ENCODE results near the gene DYNLT5.
A peak's percentile ranks its signal among the peaks of the same experiment; 100 is the strongest.
"Not testable (repeated sequence)": the region's sequence is repeated elsewhere in the genome, so short reads cannot be mapped to it uniquely, and the experiment has no call there.

The DYNLT5 gene, protein sequence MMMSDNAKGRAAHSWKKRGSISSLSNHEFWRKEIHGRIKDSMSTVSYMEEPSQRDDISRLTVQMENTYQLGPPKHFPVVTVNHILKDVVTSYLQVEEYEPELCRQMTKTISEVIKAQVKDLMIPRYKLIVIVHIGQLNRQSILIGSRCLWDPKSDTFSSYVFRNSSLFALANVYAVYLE

GRCh38 chr1:66752000-66752592 lies at the start of gene DYNLT5:
Gene DYNLT5 (plus strand): TSS chr1:66752459. CDS start chr1:66754659, 2,200 bp downstream.
- DNase-seq = peak in 50 of 58 donors; percentile 1 to 77 (median 34)

GRCh38 chr1:66704177-66704875 lies 47.9 kb upstream of the DYNLT5 start:
- no peak for DNase-seq

- no peak for DNase-seq
Observed at GRCh38 chr1:66705110-66705509, 47.1 kb upstream of the DYNLT5 start.

GRCh38 chr1:66711420-66711819 lies 40.8 kb upstream of the DYNLT5 start:
- DNase-seq = no peak

DNA sequence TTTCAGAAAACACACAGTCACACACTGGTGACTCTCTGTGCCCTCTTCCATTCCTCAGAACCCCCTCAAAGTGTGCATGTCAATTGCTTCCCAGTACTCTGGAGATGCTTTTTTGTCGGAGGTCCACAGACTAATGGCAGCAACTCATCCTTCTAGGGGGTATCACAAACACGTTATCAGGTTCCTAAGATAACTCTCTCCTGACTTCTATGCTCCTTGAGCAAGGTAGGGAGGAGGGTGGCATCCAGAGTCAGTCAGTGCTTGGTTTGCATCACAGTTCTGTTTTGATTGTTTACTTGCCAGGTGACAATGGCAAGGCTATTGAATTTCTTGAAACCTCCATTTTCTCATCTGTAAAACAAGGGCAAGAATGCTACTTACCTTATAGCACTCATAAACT lies 39.4 kb upstream of the DYNLT5 start:
- no peak for DNase-seq

- DNase-seq = no peak
Observed at GRCh38 chr1:66723985-66724384, 28.3 kb upstream of the DYNLT5 start.

DNA sequence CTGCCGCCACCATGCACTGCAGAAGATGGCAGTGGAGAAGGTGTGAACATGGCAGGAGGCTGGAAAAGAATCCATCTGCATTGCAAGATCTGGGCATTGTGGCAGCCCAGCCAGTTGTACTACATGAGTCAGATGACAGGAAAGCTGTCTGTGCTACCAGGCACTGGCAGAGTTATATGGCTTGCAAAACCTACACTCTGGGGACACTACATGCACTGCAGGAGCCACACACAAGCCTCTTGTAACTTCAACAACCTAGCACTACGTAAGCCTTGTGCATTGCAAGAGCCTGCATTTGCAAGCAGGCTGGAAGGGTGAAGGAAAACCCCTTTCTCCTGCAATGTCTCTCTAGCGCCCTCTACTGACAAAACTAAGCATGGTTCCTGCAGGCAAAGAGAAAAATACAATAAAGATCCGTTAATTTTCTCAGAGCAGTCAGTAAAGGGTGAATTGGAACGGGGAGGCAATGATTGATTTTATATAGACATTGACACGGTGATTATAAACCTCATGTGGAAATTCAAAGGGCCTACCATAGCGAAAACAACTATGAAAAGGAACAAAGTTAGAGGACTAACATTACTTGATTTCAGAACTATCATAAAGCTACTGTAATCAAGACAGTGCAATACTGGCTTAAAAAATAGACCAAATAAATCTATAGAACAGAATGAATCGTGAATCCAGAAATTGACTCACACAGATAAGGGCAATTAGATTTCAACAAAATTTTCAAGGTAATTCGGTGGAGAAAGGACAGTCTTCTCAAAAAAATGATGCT lies 26.2 kb upstream of the DYNLT5 start:
- peak in 42 of 58 donors; percentile 1 to 72 (median 26) for DNase-seq

- DNase-seq = no peak
Observed at GRCh38 chr1:66728021-66728420, 24.2 kb upstream of the DYNLT5 start.

DNA sequence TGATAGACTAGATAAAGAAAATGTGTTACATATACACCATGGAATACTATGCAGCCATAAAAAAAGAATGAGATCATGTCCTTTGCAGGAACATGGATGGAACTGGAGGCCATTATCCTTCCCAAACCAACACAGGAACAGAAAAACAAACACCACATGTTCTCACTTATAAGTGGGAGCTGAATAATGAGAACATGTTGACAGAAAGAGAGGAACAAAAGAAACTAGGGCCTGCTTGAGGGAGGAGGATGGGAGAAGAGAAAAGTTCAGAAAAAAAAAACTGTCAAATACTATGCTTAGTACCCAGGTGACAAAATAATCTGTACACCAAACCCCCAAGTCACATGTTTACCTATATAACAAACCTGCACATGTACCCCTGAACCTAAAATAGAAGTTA lies 23.5 kb upstream of the DYNLT5 start:
- not testable (repeated sequence) for DNase-seq

DNA sequence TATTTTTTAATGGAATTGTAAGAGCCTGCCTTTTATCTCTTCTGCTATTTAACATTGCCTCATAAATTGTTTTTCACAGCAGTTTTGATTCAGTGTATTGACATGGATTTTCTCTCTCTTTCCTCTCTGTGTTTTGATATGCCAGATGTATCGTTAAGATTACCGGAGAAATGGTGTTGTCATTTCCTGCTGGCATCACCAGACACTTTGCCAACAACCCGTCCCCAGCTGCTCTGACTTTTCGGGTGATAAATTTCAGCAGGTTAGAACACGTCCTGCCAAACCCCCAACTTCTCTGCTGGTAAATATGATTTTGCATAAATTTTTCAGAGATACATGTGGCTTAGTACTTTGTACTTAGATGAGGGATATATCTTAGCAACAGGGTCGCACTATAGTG lies 23.1 kb upstream of the DYNLT5 start:
- no peak for DNase-seq

DNA sequence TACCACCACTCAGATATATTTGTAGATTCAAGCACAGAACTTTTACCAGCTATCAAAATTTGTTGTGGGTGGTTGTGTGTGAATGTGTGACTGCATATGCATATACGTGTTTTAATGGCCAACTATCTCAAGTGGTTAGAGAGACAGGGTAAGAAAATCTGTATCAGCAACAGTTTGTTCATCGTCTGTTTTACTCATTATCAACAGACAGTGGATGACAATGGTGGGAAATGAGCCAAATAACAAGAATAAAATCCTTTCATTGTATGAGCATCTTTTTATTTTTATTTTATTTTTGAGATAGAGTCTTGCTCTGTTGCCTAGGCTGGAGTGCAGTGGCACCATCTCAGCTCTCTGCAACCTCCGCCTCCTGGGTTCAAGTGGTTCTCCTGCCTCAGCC lies 22.7 kb upstream of the DYNLT5 start:
- DNase-seq = no peak

DNA sequence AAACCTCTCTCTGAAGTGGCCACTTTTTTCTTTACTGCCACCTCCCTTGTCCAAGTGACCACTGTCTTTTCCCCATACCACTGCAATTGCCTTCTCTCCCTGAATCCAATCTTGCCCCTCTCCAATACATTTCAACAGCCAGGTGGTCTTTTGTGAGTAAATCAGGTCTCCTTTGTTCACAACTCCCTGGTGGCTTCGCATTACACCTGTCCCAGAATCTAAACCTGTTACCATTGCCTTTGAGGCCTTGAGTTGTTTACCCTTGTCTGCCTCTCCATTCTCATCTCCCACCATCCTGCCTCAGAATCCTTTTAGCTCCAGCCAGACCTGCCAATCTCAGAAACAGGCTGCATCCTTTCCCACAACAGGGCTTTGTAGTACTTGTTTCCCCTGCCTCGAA lies 21.8 kb upstream of the DYNLT5 start:
- no peak for DNase-seq

GRCh38 chr1:66731170-66731865 lies 20.9 kb upstream of the DYNLT5 start:
- no peak for DNase-seq

DNA sequence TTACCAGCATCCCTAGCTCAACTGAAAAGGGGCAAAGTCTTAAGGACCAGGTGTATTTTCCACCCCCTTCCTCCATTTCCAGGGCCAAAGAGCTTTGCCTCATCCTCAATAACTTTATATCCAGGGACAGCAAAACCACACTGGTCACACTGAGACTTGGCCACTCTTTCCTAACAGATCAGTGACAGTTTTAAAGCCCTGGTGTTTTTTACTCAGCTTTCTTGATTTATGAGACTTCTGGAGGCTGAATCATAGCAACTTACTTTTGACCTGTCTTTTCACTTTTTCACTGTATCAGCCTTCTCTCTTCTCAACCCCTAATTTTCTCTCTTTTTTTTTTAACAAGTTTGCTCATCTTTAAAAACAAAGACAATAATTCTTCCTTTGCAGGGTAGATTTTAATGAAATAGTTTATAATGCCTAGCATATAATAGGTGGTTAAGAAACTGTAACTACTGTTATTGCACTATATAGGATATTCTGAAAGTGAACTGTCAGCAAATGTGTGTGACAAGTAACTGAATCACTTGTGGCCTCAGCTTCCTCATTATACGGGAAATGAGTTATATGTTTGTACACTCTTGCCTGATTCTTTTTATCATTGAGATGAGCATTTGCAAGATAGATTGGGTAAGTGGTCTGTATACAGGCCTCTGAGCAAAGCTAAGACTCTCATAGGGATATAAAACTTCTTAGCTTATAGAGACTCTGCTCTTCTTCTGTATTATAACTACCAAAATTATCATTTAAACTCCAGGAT lies 19.7 kb upstream of the DYNLT5 start:
- DNase-seq = no peak

GRCh38 chr1:66733348-66734017 lies 18.8 kb upstream of the DYNLT5 start:
- DNase-seq = no peak

DNA sequence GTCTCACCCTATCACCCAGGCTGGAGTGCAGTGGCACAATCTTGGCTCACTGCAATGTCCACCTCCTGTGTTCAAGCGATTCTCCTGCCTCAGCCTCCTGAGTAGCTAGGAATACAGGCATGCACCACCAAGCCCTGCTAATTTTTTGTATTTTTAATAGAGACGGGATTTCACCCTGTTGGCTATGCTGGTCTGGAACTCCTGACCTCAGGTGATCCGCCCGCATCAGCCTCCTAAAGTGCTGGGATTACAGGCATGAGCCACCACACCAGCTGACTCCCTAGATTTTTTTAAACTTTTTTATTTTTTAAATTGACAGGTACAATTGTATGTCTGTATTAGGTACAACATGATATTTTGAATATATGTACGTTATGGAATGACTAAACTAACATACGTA lies 17.7 kb upstream of the DYNLT5 start:
- DNase-seq = not testable (repeated sequence)

DNA sequence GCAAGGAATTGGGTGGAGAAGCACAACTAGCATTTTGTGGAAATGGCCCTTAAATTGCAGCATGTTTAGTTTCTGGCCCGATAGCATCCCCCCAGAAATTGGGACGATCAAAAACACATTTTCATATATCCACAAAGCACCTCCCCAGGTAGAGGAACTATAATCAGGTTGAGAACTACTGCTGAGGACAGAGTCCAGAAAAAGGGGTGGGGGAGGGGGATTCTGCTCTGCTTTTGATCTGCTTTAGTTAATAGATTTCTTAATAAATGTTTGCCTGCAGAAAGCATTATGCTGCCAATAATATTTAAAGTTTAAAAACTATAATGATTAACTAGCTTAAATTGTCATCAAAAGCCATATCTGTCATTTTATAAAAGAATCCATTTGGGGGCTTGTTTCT lies 14.4 kb upstream of the DYNLT5 start:
- no peak for DNase-seq

GRCh38 chr1:66739401-66740157 lies 12.7 kb upstream of the DYNLT5 start:
- DNase-seq = no peak

DNA sequence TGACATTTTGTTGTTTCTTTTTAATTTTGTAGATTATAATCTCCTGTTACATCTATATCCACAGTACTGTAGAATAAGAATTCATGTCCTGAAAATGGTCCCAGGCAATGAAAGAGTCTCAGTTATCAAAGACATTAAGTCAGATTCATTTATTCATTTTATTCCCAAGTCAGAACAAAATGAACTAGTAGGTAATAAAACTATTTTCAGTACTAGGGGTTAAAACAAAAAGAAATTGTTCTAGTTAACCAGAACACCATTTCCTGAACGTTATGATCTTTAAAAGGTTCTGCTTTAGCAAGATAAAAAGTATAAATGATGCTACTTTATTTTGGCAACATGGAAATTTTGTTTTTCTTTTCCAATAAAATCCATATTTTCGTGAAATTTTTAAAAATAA lies 6.8 kb upstream of the DYNLT5 start:
- no peak for DNase-seq

All from anterior cingulate cortex (tissue), 58 donors.